Body of pancreas (tissue), 4 donors: ENCODE results near the gene GTPBP3. TPM values are rescaled to one million over a fixed set of nuclear protein-coding genes. Genes with fewer than 3 reads are reported as not detected.

Source experiments
- ATAC-seq: fragments of 150-250 bp; one replicate; pipeline ENCODE4 v1.9.1; 2016
- DNase-seq, 4 donors: peaks; one replicate each; pipeline ENCODE4 v3.0.0-alpha.2; 2019
- H3K27ac ChIP-seq, 4 donors: fragments of 200-600 bp; sonication (generic); 1 replicate in 3 of 4; 2 replicates in 1 of 4; pipeline versions ENCODE4 v1.5.1 to v1.6.1; 2016 to 2019; ENCODE audit warnings: mild to moderate bottlenecking in 1 of 4, mixed read lengths in 1 of 4, moderate library complexity in 1 of 4
- H3K27me3 ChIP-seq, 2 donors: fragments of 200-600 bp; sonication (generic); one replicate each; pipeline ENCODE4 v1.6.0; 2016; ENCODE audit warnings: mild to moderate bottlenecking in 1 of 2
- H3K36me3 ChIP-seq, 2 donors: fragments of 200-600 bp; sonication (generic); replicated peaks in 1 of 2; 2 replicates each; pipeline ENCODE4 v1.5.1; 2016; ENCODE audit warnings: low read depth in 2 of 2; ENCODE audit not compliant: insufficient read depth in 1 of 2
- H3K4me1 ChIP-seq: fragments of 200-600 bp; sonication (generic); one replicate; pipeline ENCODE4 v1.6.0; 2016
- H3K4me3 ChIP-seq, 2 donors: fragments of 200-600 bp; sonication (generic); 1 replicate in 1 of 2; 2 replicates in 1 of 2; pipeline ENCODE4 v1.5.1; 2016 to 2019
- H3K9me3 ChIP-seq, 3 donors: fragments of 200-600 bp; sonication (generic); 1 replicate in 2 of 3; 2 replicates in 1 of 3; pipeline ENCODE4 v1.5.1; 2016
- POLR2A ChIP-seq, 3 donors: fragments of 450-650 bp; IDR thresholded peaks; one replicate each; pipeline ENCODE4 v1.6.1; 2016; ENCODE audit warnings: antibody characterized with exemption in 3 of 3, mild to moderate bottlenecking in 2 of 3
- WGBS, 2 donors: methylation state at CpG; one replicate each; pipeline ENCODE4 v1.1.5; 2017; 5-methylcytosine and 5-hydroxymethylcytosine counted together
- intact Hi-C: fragments of 100-400 bp; cut with DNase I; formaldehyde crosslinking; loops from one replicate; pipeline ENCODE4 v1.15.1; 2023
- total RNA-seq, 2 donors: library from RNA; depleted of rRNA; stranded (reverse); fragments of >200 nt; gene quantifications; one replicate each; pipeline ENCODE4 v1.1.0, GENCODE V29; 2016
- TF ChIP-seq, protein P1 (sequence below), 7 experiments: fragments of 450-650 bp in 4 of 7; fragments of 200-600 bp in 3 of 7; sonication (generic) in 3 of 7; IDR thresholded peaks; one replicate each; pipeline ENCODE4 v1.5.1; 2016 to 2019; ENCODE audit warnings: antibody characterized with exemption in 7 of 7

GTPBP3 gene, protein sequence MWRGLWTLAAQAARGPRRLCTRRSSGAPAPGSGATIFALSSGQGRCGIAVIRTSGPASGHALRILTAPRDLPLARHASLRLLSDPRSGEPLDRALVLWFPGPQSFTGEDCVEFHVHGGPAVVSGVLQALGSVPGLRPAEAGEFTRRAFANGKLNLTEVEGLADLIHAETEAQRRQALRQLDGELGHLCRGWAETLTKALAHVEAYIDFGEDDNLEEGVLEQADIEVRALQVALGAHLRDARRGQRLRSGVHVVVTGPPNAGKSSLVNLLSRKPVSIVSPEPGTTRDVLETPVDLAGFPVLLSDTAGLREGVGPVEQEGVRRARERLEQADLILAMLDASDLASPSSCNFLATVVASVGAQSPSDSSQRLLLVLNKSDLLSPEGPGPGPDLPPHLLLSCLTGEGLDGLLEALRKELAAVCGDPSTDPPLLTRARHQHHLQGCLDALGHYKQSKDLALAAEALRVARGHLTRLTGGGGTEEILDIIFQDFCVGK
- total RNA-seq, result 100 to 1,000 TPM in 1 of 2 donors, 10 to 100 TPM in 1; 13.7 to 127 TPM

DNA sequence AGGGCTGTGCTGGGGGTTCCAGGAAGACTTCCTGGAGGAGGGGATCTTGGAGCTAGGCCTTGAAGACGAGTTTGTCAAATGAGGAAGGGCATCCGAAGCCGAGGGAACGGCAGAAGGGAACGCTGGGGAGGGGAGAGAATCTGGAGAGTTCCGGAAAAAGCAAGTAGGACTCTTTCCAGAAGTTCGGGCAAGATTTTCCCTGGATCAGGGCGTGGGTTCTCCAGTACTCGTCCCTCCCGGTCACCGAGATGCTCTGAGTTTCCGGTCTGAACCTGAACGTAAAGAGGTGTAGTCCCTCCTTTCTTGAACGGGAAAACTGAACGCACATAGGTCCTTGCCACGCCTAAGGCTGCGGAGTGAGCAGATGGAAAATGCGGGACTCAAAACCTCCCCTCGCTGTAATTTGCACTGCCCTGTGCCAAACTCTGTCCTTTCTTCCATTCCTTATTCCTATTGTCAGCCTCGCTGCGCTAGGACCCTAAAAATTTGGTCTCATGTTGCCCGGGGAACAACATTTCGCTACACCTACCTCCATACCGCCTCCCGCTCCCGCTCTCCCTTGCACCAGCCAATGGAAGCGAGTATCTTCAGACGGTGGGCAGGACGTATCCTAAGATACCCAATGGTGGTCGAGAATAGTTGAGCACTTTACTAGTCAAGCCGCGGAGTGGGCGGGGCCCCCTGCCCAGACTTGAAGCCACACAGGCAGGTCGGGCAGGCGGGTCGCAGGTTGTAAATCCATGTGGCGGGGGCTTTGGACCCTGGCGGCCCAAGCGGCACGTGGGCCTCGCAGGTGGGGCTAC, at the start of gene GTPBP3:
Gene GTPBP3 (plus strand): TSS at position 682 of the 803 bp plus-strand sequence. CDS start 59 bp downstream, at position 741.
- Histone ChIP-seq H3K4me3 (peak within 1 kb of the TSS; percentile 66 to 77), H3K36me3 (no peaks in the 10 kb centered on the region), H3K27me3 (no peaks in the 10 kb centered on the region), H3K4me1 (peaks cover 34% of the 10 kb centered on the region), H3K27ac (peak within 1 kb of the TSS; percentile 79 to 92 (median 88)), H3K9me3 (no peaks in the 10 kb centered on the region)
- WGBS, 2 donors, result 0 to 1% methylated on average over 37 to 40 of the region's 41 CpGs
- TF ChIP-seq, protein P1, sequence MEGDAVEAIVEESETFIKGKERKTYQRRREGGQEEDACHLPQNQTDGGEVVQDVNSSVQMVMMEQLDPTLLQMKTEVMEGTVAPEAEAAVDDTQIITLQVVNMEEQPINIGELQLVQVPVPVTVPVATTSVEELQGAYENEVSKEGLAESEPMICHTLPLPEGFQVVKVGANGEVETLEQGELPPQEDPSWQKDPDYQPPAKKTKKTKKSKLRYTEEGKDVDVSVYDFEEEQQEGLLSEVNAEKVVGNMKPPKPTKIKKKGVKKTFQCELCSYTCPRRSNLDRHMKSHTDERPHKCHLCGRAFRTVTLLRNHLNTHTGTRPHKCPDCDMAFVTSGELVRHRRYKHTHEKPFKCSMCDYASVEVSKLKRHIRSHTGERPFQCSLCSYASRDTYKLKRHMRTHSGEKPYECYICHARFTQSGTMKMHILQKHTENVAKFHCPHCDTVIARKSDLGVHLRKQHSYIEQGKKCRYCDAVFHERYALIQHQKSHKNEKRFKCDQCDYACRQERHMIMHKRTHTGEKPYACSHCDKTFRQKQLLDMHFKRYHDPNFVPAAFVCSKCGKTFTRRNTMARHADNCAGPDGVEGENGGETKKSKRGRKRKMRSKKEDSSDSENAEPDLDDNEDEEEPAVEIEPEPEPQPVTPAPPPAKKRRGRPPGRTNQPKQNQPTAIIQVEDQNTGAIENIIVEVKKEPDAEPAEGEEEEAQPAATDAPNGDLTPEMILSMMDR (IDR thresholded peaks at IDR 0.05), result peak in 1 of 7 experiments; percentile 16
- TF ChIP-seq POLR2A (IDR thresholded peaks at IDR 0.05), result peak in 2 of 3 donors; percentile 53 to 57
- ATAC-seq (peak; percentile 93), DNase-seq (peak; percentile 97 to 99 (median 98))
- intact Hi-C loops, result no loop called here

DNA sequence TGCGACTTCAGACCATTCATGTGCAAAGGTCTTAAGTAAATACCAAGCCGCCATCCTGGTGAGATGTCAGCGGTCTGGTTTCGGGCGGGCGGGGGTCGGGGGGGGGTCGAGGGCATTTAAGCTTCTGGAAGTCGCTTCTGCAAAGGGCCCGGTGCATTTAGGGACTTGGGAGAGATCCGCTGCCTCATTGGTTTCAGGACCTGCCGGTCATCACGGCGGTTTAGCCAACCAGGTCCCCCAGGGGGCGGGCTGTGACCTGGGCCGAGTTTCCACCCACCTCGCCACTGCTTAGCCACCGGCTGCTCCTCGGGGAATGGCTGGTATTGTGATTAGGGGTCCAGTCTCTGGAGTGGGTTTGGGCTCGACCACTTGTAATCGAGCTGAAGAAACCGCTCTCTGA, 47.9 kb upstream of the GTPBP3 start:
- H3K4me1 ChIP-seq, result no peaks in the 10 kb centered on the region
- no peak overlapping the region for H3K4me3 ChIP-seq
- ATAC-seq, result no peak
- DNase-seq, result peak; percentile 53 to 72 (median 67)
- H3K27me3 ChIP-seq, result no peaks in the 10 kb centered on the region
- intact Hi-C loops, result no loop called here
- H3K36me3 ChIP-seq, result no peaks in the 10 kb centered on the region
- TF ChIP-seq, protein P1 (IDR thresholded peaks at IDR 0.05), result no peak
- no peak for TF ChIP-seq POLR2A (IDR thresholded peaks at IDR 0.05)
- no peak overlapping the region for H3K27ac ChIP-seq
- WGBS, 2 donors, result 17 to 25% methylated on average over 13 to 22 of the region's 22 CpGs
- no peaks in the 10 kb centered on the region for H3K9me3 ChIP-seq

DNA sequence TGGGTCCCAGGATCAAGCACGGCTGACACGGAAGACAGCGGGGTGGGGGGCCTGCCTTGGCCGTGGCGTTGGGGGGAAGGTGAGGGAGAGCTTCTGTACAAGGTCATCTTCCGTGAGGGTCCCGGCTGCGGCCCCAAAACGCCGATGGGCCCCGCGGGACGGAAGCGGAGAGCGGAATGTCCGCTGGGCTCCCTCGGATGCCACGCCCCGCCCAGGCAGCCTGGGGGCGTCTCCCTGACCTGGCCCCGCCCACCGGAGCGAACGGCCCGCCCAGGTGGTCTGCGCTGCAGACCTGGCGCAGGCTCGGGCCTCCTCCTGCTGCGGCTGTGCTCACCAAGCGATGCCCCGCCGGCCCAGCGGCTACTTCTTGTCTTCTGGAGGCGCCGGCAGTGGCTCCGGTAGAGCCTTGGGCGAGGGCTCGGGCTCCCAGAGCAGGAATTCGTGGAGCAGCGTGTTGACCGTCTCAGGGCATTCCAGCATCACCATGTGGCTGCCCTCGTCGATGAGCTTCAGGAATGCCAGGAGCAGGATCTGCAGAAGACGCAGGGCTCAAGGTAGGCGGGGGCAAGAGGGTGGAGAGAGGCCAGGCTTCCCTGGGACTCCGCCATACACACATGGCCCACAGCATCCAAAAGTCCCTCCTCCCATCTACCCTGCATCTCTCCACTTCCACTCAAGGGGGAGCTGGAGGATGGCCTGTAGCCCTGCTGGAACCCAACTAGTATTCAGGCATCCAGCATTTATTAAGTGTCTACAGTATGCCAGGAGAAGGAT, 44.9 kb upstream of the GTPBP3 start:
- Histone ChIP-seq H3K27me3 (no peaks in the 10 kb centered on the region), H3K27ac (peak overlapping the region in 2 of 4 donors; percentile 59 to 61), H3K36me3 (no peaks in the 10 kb centered on the region), H3K4me3 (peak overlapping the region in 1 of 2 donors; percentile 17), H3K9me3 (no peaks in the 10 kb centered on the region), H3K4me1 (no peaks in the 10 kb centered on the region)
- peak in 3 of 4 donors; percentile 51 to 63 (median 57) for DNase-seq
- WGBS, 2 donors, result 21 to 87% methylated on average over 8 to 29 of the region's 46 CpGs
- ATAC-seq, result peak; percentile 66
- intact Hi-C loops, result no loop called here
- peak in 1 of 3 donors; percentile 23 for TF ChIP-seq POLR2A (IDR thresholded peaks at IDR 0.05)
- TF ChIP-seq, protein P1 (IDR thresholded peaks at IDR 0.05), result peak; percentile 12 to 61 (median 38)

DNA sequence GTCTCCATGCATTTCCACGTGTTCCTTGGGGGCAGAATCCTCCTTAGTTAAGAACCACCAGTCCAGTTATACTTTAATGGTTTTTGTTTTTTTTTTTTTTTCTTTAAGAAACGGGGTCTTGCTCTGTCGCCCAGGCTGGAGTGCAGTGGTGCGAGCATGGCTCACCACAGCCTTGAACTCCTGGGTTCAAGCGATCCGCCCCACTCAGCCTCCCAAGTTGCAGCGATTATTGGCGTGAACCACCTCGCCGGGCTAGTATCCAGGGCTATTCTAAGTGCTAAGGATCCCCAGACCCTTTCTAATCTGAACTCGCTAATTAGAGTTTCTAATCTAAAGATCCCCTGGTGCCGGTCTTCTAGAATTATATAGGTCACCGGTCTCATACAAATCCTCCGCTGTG, 43.7 kb upstream of the GTPBP3 start:
- H3K4me3 ChIP-seq, result no peak overlapping the region
- H3K36me3 ChIP-seq, result no peaks in the 10 kb centered on the region
- no peaks in the 10 kb centered on the region for H3K4me1 ChIP-seq
- no peak for DNase-seq
- no peak for ATAC-seq
- 88 to 97% methylated on average over 14 of the region's 14 CpGs for WGBS, 2 donors
- intact Hi-C loops, result no loop called here
- H3K9me3 ChIP-seq, result no peaks in the 10 kb centered on the region
- H3K27ac ChIP-seq, result no peak overlapping the region
- TF ChIP-seq, protein P1 (IDR thresholded peaks at IDR 0.05), result no peak
- TF ChIP-seq POLR2A (IDR thresholded peaks at IDR 0.05), result no peak
- no peaks in the 10 kb centered on the region for H3K27me3 ChIP-seq
